Prostate gland (tissue), 2 donors: Measurements from ENCODE around the gene NR6A1.

Experiments
- POLR2A ChIP-seq: fragments of 450-650 bp; IDR thresholded peaks from one replicate; pipeline ENCODE4 v1.6.1; 2016; ENCODE audit warnings: antibody characterized with exemption, mild to moderate bottlenecking
- POLR2AphosphoS5 ChIP-seq: sonication (generic); formaldehyde crosslinking; IDR thresholded peaks from one replicate; pipeline ENCODE4 v1.6.1; 2017; ENCODE audit warnings: antibody characterized with exemption
- TF ChIP-seq, protein P1 (sequence below), 4 experiments: fragments of 200-600 bp in 2 of 4; fragments of 450-650 bp in 2 of 4; sonication (generic) in 2 of 4; IDR thresholded peaks; 1 replicate in 3 of 4; 2 replicates in 1 of 4; pipeline ENCODE4 v1.5.1; 2016 to 2019; ENCODE audit warnings: antibody characterized with exemption in 4 of 4, mild to moderate bottlenecking in 2 of 4, moderate library complexity in 2 of 4

DNA sequence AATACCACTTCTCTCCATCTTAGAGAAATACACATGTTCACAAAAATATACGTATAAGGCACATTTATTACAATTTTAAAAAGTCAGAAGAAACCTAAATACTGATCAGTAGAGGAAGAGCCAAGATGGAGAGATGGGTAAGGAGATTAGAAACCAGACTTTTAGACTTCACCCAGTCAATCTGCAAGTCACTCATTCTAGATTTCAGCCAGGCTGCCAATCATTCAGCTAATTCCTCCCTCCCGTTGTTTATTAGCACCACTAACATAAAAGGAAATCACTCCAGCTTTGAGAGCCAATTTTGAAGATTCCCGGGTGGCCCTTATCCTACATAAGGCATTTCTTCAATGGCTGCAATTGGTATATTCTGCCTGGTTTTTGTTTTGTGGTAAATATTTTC lies 154.2 kb downstream of the NR6A1 start:
- no peak for TF ChIP-seq POLR2A
- TF ChIP-seq, protein P1, sequence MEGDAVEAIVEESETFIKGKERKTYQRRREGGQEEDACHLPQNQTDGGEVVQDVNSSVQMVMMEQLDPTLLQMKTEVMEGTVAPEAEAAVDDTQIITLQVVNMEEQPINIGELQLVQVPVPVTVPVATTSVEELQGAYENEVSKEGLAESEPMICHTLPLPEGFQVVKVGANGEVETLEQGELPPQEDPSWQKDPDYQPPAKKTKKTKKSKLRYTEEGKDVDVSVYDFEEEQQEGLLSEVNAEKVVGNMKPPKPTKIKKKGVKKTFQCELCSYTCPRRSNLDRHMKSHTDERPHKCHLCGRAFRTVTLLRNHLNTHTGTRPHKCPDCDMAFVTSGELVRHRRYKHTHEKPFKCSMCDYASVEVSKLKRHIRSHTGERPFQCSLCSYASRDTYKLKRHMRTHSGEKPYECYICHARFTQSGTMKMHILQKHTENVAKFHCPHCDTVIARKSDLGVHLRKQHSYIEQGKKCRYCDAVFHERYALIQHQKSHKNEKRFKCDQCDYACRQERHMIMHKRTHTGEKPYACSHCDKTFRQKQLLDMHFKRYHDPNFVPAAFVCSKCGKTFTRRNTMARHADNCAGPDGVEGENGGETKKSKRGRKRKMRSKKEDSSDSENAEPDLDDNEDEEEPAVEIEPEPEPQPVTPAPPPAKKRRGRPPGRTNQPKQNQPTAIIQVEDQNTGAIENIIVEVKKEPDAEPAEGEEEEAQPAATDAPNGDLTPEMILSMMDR (IDR thresholded peaks at IDR 0.05) = no peak
- TF ChIP-seq POLR2AphosphoS5 = no peak
